GM18861 (cell line): ENCODE measurements around the gene CAD.
A peak's percentile ranks its signal among the peaks of the same experiment; 100 is the strongest.
"Not testable (repeated sequence)": the region's sequence is repeated elsewhere in the genome, so short reads cannot be mapped to it uniquely, and the experiment has no call there.

Experiments used
- ATAC-seq: cut with Tn5 transposase; IDR thresholded peaks from one replicate; pipeline ENCODE4 v1.9.1; 2021; ENCODE audit not compliant: unreplicated experiment

The CAD gene

DNA sequence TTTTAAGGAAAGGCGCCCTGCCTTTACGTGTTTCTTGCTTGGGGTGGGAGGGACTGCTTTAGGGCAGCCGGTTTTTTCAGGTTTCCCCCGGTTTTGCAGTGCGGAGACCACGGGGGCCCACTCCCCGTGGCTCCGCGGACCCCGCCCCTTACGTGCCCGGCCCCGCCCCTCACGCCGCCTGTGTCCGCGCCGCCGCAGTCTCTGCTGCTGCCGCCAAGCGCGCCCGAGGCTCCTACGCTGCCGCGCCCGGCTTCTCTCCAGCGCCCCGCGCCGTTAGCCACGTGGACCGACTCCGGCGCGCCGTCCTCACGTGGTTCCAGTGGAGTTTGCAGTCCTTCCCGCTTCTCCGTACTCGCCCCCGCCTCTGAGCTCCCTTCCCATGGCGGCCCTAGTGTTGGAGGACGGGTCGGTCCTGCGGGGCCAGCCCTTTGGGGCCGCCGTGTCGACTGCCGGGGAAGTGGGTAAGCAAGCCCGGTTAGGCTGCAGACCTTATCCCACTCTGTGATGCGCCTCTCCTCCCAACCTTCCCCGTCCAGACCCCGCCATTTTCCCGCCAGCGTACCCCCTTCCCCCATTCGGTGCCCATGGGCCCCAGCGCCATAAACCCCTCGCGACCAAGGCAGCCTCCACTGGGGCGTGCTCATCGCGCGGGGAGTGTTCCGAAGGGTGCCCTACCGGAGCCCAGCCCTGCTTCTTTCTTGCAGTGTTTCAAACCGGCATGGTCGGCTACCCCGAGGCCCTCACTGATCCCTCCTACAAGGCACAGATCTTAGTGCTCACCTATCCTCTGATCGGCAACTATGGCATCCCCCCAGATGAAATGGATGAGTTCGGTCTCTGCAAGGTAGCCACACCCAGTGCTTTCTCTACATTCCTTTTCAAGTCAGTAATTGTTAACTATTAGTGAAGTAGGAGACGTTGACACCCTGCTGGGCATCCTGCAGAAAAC is at the start of gene CAD:
Gene CAD (plus strand): TSS at position 197 of the 949 bp plus-strand sequence. CDS start 183 bp downstream, at position 380.
- ATAC-seq = peak; percentile 65

DNA sequence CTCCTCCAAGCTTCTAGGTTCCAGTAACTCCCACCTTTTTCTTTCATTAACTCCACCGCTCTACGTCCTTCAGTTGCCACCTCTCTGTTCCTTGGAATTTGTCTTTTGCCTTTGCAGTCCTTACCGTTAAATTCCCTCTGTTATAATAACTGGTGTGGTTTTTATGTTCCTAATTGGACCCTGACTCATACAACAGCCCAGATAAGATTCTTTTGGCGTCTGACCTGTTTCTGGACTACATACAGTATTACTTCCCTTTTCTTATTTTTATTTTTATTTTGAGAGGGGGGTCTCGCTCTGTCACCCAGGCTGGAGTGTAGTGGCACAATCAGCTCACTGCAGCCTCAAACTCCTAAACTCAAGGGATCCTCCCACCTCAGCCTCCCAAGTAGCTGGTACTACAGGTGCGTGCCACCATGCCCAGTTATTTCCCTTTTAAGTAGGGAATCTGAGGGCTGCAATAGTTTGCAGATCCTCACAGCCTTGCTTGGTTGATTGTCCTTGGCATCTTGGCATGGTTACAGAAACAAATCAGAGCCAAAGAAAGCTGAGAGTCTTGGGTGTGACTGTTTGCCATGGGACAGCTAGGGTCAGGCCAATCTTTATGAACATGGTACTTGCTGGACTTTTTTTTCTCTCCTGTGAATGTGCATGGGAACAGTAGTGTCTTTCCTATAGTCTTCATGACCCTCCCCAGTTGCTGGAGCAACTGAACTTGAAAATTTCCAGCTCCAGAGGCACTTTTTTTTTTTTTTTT is 46.4 kb upstream of the CAD start:
- no peak for ATAC-seq

DNA sequence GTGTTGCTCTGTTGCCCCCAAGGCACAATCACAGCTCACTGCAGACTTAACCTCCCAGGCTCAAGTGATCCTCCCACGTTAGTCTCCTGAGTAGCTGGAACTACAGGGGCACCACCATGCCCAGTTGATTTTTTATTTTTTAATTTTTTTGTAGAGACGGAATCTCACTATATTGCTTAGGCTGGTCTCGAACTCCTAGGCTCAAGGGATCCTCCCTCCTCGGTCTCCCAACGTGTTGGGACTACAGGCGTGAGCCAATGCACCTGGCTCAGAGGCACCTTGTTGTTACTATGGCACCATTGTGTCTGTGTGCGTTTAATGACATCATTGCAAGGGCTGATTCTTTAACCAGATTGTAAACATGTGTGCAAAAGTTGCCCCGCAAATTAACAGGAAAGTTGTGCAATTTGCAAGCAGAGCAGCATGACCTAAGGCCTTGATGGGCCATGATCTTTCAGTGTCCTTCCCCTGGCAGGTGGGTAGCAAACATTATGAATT is 45.8 kb upstream of the CAD start:
- ATAC-seq = no peak

DNA sequence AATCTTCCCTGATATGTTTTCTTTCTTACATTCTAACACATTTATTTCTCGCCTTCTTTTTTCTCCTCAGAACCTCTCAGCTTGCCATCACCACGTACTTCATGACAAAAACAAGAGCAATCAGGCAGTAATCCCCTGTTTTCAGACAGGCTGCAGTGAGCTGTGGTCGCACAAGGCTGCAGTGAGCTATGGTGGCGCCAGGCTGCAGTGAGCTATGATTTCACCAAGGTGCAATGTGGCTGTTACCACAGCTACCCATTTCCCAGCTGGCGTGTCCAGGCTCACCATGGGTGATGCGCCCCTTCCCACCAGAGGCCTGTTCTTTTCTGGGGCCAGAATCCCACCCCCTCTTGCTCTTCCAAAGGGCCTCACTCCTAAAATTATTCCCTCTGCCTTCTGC is 42.5 kb upstream of the CAD start:
- ATAC-seq = no peak

DNA sequence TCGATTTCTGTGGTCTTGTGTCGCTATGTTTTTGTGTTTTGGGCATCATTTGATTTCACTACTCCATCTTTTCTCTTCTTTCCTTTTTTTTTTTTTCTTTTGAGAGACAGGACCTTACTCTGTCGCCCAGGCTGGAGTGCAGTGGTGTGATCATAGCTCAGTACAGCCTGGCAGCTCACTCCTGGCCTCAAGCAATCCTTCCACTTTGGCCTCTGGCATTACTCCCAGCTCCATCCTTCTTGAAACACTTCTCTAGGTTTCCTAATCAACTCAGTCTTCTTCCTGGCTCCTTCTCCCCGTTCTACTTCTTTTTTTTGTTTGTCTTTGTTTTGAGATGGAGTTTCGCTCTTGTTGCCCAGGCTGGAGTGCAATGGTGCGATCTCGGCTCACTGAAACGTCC is 41.8 kb upstream of the CAD start:
- ATAC-seq = no peak

DNA sequence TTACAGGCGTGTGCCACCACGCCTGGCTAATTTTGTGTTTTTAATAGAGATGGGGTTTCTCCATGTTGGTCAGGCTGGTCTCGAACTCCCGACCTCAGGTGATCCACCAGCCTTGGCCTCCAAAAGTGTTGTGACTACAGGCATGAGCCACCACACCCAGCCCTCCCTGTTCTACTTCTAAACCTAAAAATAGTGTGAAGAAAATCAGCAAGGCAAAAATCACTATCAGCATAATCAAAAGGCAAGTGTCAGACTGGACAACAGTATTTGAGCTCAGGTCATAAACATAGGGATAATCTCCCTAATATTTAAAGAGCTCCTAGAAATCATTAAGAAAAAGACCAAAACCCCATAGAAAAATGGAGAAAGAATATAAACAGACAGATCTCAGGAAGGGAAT is 41.4 kb upstream of the CAD start:
- ATAC-seq = not testable (repeated sequence)

DNA sequence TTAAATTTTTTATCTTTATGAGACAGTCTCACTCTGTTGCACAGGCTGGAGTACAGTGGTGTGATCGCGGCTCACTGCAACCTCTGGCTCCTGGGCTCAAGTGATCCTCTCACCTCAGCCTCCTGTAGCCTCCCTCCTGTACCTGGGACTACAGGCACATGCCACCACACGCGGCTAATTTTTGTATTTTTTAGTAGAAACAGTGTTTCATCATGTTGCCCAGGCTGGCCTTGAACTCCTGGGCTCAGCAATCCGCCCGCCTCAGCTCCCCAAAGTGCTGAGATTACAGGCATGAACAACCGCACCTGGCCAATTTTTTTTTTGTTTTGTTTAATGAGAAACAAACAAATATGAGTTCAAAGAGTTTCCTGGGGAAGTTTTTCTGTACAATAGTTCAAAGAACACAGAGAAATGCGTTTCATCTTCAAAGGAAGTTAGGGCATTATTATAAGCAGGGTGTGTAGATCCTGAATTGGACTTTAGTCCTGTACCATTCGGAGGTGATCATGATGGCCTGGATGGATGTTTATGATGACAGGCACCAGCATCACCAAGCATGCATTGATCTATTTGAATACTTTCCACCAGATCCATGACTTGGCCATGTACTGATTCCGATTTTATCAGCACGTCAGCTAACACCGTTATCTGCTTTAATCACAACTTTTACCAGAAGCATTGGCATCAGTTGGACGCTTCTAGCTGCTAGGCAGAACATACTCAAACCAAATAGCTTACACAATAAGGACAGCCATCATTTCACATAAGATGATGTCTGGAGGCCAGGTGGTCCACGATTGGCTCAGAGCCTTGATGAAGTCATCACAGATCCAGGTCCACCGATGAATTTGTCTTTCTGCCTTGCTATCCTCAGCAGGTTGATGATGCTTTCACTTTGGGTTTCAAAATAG is 39.5 kb upstream of the CAD start:
- ATAC-seq = no peak

DNA sequence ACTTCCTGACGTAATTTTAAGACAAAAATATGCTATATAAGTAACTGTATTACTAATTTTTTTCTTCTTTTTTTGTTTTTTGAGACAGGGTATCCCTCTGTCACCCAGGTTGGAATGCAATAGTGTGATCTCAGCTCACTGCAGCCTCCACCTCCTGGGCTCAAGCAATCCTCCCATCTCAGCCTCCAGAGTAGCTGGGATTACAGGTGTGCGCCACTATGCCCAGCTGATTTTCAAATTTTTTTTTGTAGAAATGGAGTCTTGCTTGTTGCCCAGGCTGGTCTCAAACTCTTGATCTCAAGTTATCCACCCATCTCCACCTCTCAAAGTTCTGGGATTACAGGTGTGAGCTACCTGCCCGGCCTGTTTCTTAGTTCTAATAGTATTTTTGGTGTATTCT is 38.7 kb upstream of the CAD start:
- no peak for ATAC-seq

DNA sequence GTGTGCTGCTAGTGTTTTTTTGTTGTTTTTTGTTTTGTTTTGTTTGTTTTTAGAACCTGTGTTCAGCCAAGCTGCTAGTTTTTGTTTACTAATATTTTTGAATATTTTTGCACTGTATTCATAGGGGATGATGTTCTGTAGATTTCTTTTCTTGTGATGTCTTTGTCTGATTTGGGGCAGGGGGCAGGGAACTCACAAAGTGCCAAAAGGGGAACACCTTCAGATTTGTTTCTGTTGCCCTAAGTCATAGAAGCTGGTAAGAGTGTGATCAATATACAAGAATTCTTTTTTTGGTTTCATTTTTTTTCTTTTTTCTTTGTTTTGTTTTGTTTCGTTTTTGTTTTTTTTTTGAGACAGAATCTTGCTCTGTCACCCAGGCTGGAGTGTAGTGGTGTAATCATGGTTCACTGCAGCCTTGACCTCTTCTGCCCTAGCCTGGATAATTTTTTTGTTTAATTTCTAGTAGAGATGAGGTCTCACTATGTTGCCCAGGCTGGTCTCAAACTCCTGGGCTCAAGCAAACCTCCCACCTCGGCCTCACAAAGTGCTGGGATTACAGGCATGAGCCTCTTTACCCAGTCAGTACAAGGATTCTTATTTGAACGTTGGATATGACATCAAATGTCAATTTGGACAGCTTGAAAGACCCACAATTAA is 37.7 kb upstream of the CAD start:
- no peak for ATAC-seq

DNA sequence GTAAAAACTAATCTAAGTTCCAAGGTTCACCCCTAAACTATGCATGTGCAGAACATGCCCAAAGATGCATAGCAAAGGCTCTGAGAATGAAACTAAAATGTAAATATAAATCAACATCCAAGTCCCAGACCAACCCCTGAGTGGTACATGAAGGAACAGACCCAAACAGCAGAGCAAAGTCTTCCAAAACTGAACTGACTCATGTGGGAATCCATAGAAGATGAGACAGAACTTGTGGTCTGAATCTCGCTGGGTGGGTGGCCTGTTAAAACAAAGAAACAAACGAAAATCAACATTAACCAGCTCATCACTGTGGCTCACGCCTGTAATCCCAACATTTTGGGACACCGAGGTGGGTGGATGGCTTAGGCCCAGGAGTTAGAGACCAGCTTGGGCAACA is 34.8 kb upstream of the CAD start:
- ATAC-seq = no peak

DNA sequence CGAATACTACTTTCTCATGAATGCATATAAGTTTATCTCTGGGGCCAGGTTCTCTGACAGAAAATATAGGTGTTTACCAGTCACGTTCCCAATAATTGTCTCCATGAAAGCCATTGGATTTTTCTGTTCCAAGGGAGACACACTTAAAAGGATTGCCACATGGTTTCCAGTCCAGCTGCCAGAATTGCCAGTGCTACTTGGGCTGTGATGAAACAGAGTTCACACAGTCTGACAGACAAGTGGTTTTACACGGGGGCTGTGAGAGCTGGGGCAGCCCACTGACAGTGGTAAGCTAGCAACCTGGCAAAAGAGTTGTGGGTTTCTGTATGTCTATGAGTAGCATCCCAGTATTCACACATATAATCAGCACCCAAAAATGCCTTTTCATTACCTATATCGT is 33.1 kb upstream of the CAD start:
- ATAC-seq = no peak

DNA sequence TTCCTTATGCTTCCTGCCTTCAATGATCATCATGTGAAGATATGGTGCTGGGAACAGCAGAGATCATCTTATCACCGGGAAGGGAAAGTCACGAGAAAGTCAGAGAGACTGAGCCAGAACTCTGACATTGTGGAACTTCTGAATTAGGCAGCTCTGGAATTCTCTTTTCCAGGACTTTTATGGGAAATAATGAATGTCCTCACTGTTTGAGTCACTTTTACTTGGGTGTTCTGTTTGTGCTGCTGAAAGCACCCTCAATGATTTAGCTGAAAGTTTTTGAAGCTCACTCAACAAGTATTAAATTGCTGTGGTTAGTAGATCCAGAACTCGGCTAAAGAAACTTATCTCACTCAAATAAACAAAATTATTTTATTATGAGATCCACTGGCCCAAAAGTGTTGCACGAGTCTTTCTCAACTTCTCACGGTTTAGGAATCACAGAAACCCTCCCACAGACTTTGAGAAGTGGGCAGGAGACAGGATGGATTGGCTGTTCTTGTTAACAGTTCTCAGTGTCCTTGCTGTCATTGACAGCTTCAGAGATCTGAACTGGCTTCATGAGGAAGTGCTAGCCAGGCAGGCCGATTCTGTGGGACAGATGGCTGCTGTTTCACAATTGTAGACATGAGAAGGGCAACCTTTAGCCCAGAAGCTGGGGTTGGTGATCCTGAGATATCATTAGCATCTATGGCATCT is 31.7 kb upstream of the CAD start:
- no peak for ATAC-seq

DNA sequence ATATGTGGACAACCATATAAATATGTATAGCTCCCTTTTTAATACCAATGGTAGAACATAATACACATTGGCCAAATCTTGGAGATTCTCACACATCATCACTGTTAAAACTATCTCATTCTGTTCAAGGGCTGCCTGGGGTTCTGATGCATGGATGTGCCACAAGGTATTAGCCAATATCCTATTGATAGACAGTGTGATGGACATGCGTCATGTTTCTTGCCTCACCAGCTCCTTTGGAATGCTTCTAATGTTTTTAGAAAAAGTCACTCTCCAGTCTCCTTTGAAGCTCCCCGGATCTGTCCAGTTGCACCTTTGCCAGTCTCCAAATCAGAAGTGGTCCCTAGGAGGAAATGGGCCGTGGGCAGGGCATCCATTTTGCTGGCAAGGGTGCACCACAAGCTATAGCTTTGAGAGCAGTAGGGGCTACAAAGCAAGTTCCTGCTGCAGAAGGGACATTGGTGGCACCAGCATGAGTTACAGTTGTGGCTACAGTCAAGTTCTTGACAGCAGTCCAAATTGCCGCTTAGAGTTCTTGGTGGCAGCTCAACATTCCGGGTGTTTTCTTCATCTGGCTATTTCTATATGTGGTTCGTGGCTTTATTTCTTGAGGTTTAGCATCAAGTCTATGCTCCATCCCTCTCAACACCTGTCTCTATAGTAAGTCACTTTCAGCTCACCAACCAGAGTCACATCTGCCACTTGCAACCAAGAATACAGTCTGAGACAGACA is 30.4 kb upstream of the CAD start:
- ATAC-seq = no peak

DNA sequence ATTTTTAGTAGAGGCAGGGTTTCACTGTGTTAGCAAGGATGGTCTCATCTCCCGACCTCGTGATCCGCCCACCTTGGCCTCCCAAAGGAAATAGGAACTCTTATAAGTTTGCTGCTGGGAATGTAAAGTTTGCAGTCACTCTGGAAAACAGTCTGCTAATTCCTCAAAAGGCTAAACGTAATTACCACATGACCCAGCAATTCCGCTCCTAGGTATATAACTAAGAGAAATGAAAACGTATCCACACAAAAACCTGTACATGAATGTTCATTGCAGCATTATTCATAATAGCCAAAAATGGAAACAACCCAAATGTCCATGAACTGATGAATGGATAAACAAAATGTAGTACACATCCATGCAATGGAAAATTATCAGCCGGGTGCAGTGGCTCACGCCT is 27.2 kb upstream of the CAD start:
- no peak for ATAC-seq

DNA sequence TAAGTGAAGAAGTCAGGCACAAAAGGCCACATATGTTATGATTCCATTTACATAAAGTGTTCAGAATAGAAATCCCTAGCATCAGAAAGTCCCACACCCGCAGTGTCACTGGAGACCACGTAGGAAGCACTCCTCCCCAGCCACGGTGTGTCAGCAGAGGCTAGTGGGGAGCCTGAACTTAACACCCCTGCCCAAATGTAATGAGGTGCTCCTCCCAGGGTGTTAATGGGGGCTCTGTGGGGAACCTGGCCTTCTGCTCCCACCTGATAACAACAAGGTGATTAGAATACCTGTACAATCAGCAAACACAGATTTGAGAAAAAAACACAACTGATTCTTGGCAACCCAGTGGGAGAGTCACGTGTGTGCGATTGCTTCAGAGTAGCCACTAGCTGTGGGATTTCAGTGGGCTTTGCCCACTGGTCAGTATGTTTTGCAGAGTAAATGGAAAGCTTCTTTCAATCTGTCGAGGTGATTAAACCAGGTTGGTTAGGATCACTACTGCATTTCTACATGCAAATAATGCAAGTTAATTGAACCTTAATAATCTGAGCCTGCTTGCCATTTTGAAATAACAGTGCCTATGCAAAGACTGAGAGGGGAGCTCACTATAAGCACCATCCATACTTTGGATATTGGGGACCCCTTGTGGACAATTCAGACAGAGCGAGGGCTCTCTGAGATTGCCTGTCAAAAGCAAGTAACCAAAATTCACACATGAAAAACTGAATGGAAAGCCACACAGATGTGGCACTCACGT is 25.9 kb upstream of the CAD start:
- no peak for ATAC-seq

DNA sequence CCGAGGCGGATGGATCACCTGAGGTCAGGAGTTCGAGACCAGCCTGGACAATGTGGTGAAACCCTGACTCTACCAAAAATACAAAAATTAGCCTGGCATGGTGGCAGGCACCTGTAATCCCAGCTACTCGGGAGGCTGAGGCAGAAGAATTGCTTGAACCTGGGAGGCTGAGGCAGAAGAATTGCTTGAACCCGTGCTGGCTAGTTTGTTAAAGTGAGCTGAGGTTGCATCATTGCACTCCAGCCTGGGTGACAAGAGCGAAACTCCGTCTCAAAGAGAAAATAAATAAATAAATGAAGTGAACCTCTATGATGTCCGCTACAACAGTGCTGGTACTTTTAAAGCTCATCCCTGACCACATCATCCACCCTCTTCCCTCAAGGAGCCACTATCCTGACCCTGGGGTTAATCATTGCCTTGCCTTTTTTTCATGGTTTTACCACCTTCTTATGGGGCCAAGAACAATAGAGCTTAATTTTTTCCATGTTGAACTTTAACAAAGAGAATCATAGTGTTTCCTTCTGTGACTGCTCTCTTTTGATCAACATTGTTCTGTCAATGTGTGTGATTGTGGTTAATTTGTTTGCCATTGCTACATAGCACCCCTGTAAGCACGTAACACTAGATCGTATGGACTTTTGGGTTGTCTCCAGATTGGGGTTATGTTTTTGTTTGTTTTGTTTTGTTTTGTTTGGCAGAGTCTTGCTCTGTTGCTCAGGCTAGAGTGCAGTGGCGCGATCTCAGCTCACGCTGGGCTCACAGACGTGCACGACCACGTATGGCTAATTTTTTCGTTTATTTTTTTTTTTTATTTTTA is 22.4 kb upstream of the CAD start:
- no peak for ATAC-seq

DNA sequence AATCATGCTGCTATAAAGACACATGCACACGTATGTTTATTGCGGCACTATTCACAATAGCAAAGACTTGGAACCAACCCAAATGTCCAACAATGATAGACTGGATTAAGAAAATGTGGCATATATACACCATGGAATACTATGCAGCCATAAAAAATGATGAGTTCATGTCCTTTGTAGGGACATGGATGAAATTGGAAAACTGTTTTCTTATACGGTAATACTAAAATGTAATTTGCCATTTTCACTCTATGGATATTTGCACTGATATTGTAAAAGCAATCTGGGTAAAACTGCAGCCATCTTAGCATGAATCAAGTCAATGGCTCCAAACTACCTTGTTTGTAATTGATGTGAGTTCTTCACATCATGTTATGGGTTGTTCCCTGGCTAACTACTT is 21.4 kb upstream of the CAD start:
- not testable (repeated sequence) for ATAC-seq

DNA sequence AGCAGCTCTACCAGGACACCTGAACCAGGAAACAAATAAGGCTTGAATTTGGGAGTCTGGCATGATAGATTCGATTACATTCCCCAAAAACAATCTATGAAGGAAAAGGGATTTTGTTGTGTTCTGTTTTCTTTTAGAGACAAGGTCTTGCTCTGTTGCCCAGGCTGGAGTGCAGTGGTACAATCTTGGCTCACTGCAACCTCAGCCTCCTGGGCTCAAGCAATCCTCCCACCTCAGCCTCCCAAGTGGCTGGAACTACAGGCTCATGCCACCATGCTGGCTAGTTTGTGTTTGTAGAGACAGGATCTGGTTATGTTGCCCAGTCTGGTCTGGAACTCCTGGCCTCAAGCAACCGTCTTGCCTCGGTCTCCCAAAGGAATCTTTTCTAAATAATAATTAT is 19.1 kb upstream of the CAD start:
- ATAC-seq = not testable (repeated sequence)
